ENCODE measurements around the gene UNC45B. TPM values are rescaled to one million over a fixed set of nuclear protein-coding genes. Genes with fewer than 3 reads are reported as not detected.

UNC45B gene, protein sequence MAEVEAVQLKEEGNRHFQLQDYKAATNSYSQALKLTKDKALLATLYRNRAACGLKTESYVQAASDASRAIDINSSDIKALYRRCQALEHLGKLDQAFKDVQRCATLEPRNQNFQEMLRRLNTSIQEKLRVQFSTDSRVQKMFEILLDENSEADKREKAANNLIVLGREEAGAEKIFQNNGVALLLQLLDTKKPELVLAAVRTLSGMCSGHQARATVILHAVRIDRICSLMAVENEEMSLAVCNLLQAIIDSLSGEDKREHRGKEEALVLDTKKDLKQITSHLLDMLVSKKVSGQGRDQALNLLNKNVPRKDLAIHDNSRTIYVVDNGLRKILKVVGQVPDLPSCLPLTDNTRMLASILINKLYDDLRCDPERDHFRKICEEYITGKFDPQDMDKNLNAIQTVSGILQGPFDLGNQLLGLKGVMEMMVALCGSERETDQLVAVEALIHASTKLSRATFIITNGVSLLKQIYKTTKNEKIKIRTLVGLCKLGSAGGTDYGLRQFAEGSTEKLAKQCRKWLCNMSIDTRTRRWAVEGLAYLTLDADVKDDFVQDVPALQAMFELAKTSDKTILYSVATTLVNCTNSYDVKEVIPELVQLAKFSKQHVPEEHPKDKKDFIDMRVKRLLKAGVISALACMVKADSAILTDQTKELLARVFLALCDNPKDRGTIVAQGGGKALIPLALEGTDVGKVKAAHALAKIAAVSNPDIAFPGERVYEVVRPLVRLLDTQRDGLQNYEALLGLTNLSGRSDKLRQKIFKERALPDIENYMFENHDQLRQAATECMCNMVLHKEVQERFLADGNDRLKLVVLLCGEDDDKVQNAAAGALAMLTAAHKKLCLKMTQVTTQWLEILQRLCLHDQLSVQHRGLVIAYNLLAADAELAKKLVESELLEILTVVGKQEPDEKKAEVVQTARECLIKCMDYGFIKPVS
- polyA plus RNA-seq (2013, experiment 1 of 2) = 0.03 TPM
- 0.03 TPM for polyA plus RNA-seq (2013, experiment 2 of 2)

- Histone ChIP-seq H4K91ac (ENCODE audit: low read depth, low read length, poor library complexity) (no peak within 1 kb of the TSS), H3K14ac (ENCODE audit: low read length) (no peak within 1 kb of the TSS), H3K4ac (ENCODE audit: low read length) (no peak within 1 kb of the TSS), H2BK15ac (ENCODE audit: low read length) (no peak within 1 kb of the TSS), H3K9me3 (replicated peaks in 1 of 2; ENCODE audit: control insufficient read depth in 2 of 2, insufficient read depth in 1 of 2, low read depth in 1 of 2, low read length in 2 of 2) (no peaks in the 10 kb centered on the region), H2BK12ac (ENCODE audit: low read length) (no peak within 1 kb of the TSS), H2BK120ac (ENCODE audit: low read depth, low read length) (peak within 1 kb of the TSS; percentile 66), H2AK5ac (ENCODE audit: low read depth, low read length) (peak within 1 kb of the TSS; percentile 40), H2AFZ (ENCODE audit: low read length) (no peak within 1 kb of the TSS), H3K23ac (ENCODE audit: low read depth, low read length, poor library complexity) (no peak within 1 kb of the TSS), H3K18ac (ENCODE audit: low read length) (no peak within 1 kb of the TSS), H3K4me2 (ENCODE audit: insufficient read depth, low read length, poor library complexity, severe bottlenecking) (no peak within 1 kb of the TSS), H3K27ac (replicated peaks; ENCODE audit: low read length) (no peak within 1 kb of the TSS), H3K9ac (ENCODE audit: low read depth, low read length, poor library complexity) (no peak within 1 kb of the TSS), H3K4me3 (ENCODE audit: low read length in 2 of 2) (no peak within 1 kb of the TSS), H3K4me1 (ENCODE audit: control insufficient read depth in 2 of 2, insufficient read depth in 1 of 2, low read depth in 1 of 2, low read length in 2 of 2) (no peaks in the 10 kb centered on the region), H2BK5ac (ENCODE audit: low read length) (peak within 1 kb of the TSS; percentile 14), H3K79me1 (ENCODE audit: low read depth, low read length) (no peaks in the 10 kb centered on the region), H4K8ac (ENCODE audit: low read depth, low read length) (no peak within 1 kb of the TSS), H3K27me3 (ENCODE audit: control insufficient read depth in 3 of 3, insufficient read depth in 3 of 3, low read depth in 1 of 3, low read length in 3 of 3) (peaks cover 0 to 31% (median 0%) of the 10 kb centered on the region in 3 experiments), H3K36me3 (replicated peaks in 1 of 2; ENCODE audit: control insufficient read depth in 2 of 2, insufficient read depth in 2 of 2, low read length in 2 of 2) (no peaks in the 10 kb centered on the region)
- no peak for DNase-seq (ENCODE audit: low spot score)
- WGBS, 2 donors (ENCODE audit: extremely low coverage in 2 of 2, insufficient read length in 2 of 2, insufficient replicate concordance in 1 of 2) = no CpG with 5 or more reads among the region's 4 CpGs
These were observed at the start of gene UNC45B for GRCh38 chr17:35147375-35147905. UNC45B (plus strand) TSS chr17:35147817; CDS start chr17:35148264, 447 bp downstream.

GRCh38 chr17:35099908-35100307 lies 47.7 kb upstream of the UNC45B start:
- Histone ChIP-seq H3K4me1 (ENCODE audit: control insufficient read depth in 2 of 2, insufficient read depth in 1 of 2, low read depth in 1 of 2, low read length in 2 of 2) (no peaks in the 10 kb centered on the region), H3K18ac (ENCODE audit: low read length) (no peak overlapping the region), H2BK15ac (ENCODE audit: low read length) (no peak overlapping the region), H2BK12ac (ENCODE audit: low read length) (no peak overlapping the region), H2AK5ac (ENCODE audit: low read depth, low read length) (no peak overlapping the region), H3K27ac (replicated peaks; ENCODE audit: low read length) (no peak overlapping the region), H3K4ac (ENCODE audit: low read length) (no peak overlapping the region), H3K27me3 (ENCODE audit: control insufficient read depth in 3 of 3, insufficient read depth in 3 of 3, low read depth in 1 of 3, low read length in 3 of 3) (no peaks in the 10 kb centered on the region), H3K79me1 (ENCODE audit: low read depth, low read length) (no peaks in the 10 kb centered on the region), H3K36me3 (replicated peaks in 1 of 2; ENCODE audit: control insufficient read depth in 2 of 2, insufficient read depth in 2 of 2, low read length in 2 of 2) (peaks cover 24 to 66% of the 10 kb centered on the region in 2 donors), H2BK120ac (ENCODE audit: low read depth, low read length) (no peak overlapping the region), H3K14ac (ENCODE audit: low read length) (no peak overlapping the region), H3K9ac (ENCODE audit: low read depth, low read length, poor library complexity) (no peak overlapping the region), H3K4me2 (ENCODE audit: insufficient read depth, low read length, poor library complexity, severe bottlenecking) (no peak overlapping the region), H2AFZ (ENCODE audit: low read length) (no peak overlapping the region), H4K8ac (ENCODE audit: low read depth, low read length) (no peak overlapping the region), H4K91ac (ENCODE audit: low read depth, low read length, poor library complexity) (no peak overlapping the region), H3K4me3 (ENCODE audit: low read length in 2 of 2) (no peak overlapping the region), H3K9me3 (replicated peaks in 1 of 2; ENCODE audit: control insufficient read depth in 2 of 2, insufficient read depth in 1 of 2, low read depth in 1 of 2, low read length in 2 of 2) (peaks cover 0 to 2% of the 10 kb centered on the region in 2 donors), H3K23ac (ENCODE audit: low read depth, low read length, poor library complexity) (no peak overlapping the region), H2BK5ac (ENCODE audit: low read length) (no peak overlapping the region)
- no CpG with 5 or more reads among the region's 3 CpGs for WGBS, 2 donors (ENCODE audit: extremely low coverage in 2 of 2, insufficient read length in 2 of 2, insufficient replicate concordance in 1 of 2)
- no peak for DNase-seq (ENCODE audit: low spot score)

- H2BK5ac ChIP-seq (ENCODE audit: low read length) = no peak overlapping the region
- no peak overlapping the region for H3K9ac ChIP-seq (ENCODE audit: low read depth, low read length, poor library complexity)
- H3K4me2 ChIP-seq (ENCODE audit: insufficient read depth, low read length, poor library complexity, severe bottlenecking) = no peak overlapping the region
- no peak overlapping the region for H3K14ac ChIP-seq (ENCODE audit: low read length)
- H3K27ac ChIP-seq (replicated peaks; ENCODE audit: low read length) = no peak overlapping the region
- H3K4me3 ChIP-seq (ENCODE audit: low read length in 2 of 2) = no peak overlapping the region
- no peak overlapping the region for H2BK12ac ChIP-seq (ENCODE audit: low read length)
- no CpG with 5 or more reads among the region's 14 CpGs for WGBS, 2 donors (ENCODE audit: extremely low coverage in 2 of 2, insufficient read length in 2 of 2, insufficient replicate concordance in 1 of 2)
- H3K79me1 ChIP-seq (ENCODE audit: low read depth, low read length) = no peaks in the 10 kb centered on the region
- H4K91ac ChIP-seq (ENCODE audit: low read depth, low read length, poor library complexity) = no peak overlapping the region
- no peak overlapping the region for H2BK15ac ChIP-seq (ENCODE audit: low read length)
- no peaks in the 10 kb centered on the region for H3K4me1 ChIP-seq (ENCODE audit: control insufficient read depth in 2 of 2, insufficient read depth in 1 of 2, low read depth in 1 of 2, low read length in 2 of 2)
- H4K8ac ChIP-seq (ENCODE audit: low read depth, low read length) = no peak overlapping the region
- DNase-seq (ENCODE audit: low spot score) = no peak
- no peaks in the 10 kb centered on the region for H3K27me3 ChIP-seq (ENCODE audit: control insufficient read depth in 3 of 3, insufficient read depth in 3 of 3, low read depth in 1 of 3, low read length in 3 of 3)
- no peak overlapping the region for H2BK120ac ChIP-seq (ENCODE audit: low read depth, low read length)
- H3K4ac ChIP-seq (ENCODE audit: low read length) = no peak overlapping the region
- no peak overlapping the region for H2AFZ ChIP-seq (ENCODE audit: low read length)
- H3K18ac ChIP-seq (ENCODE audit: low read length) = no peak overlapping the region
- H3K36me3 ChIP-seq (replicated peaks in 1 of 2; ENCODE audit: control insufficient read depth in 2 of 2, insufficient read depth in 2 of 2, low read length in 2 of 2) = peaks cover 29 to 77% of the 10 kb centered on the region in 2 donors
- H2AK5ac ChIP-seq (ENCODE audit: low read depth, low read length) = no peak overlapping the region
- H3K23ac ChIP-seq (ENCODE audit: low read depth, low read length, poor library complexity) = no peak overlapping the region
- peaks cover 0 to 2% of the 10 kb centered on the region in 2 donors for H3K9me3 ChIP-seq (replicated peaks in 1 of 2; ENCODE audit: control insufficient read depth in 2 of 2, insufficient read depth in 1 of 2, low read depth in 1 of 2, low read length in 2 of 2)
These were observed 46.6 kb upstream of the UNC45B start for GRCh38 chr17:35101036-35101435.

Data from neuronal stem cell (in vitro differentiated cells).